ENCODE data around the gene RUBCNL. TPM values are rescaled to one million over a fixed set of nuclear protein-coding genes. Genes with fewer than 3 reads are reported as not detected.
"Not testable (repeated sequence)": the region's sequence is repeated elsewhere in the genome, so short reads cannot be mapped to it uniquely, and the experiment has no call there.

The RUBCNL gene
- total and polyA plus RNA-seq, 2 donors (not counting 3 experiments of a cell fraction or from before 2014, with no cell fraction given) = not detected

GRCh38 chr13:46374710-46375109 lies 12.3 kb downstream of the RUBCNL start:
- no TSS peak for BruUV-seq (replicated peaks)
- Histone ChIP-seq H3K4me2 (ENCODE audit: insufficient read depth, low read length) (no peak overlapping the region), H3K9me1 (replicated peaks; ENCODE audit: control insufficient read depth, extremely low read depth, insufficient read depth, low read length) (no peaks in the 10 kb centered on the region), H3K9ac (replicated peaks; ENCODE audit: extremely low read depth, insufficient read depth, low read length) (no peak overlapping the region), H3K4me1 (ENCODE audit: control insufficient read depth, extremely low read depth, insufficient read depth, low read length) (no peaks in the 10 kb centered on the region), H3K4me3 (replicated peaks in 1 of 3; ENCODE audit: insufficient read depth in 1 of 3, low read depth in 1 of 3, low read length in 3 of 3) (no peak overlapping the region), H2AFZ (ENCODE audit: low read depth, low read length) (no peak overlapping the region), H4K20me1 (replicated peaks; ENCODE audit: control insufficient read depth, extremely low read depth, insufficient read depth, low read length) (no peaks in the 10 kb centered on the region), H3K27ac (ENCODE audit: insufficient read depth, low read depth, low read length) (no peak overlapping the region), H3K9me3 (replicated peaks; ENCODE audit: control insufficient read depth, insufficient read depth, low read length) (no peaks in the 10 kb centered on the region), H3K27me3 (ENCODE audit: control insufficient read depth in 2 of 2, insufficient read depth in 2 of 2, low read length in 2 of 2) (peaks cover 0 to 7% of the 10 kb centered on the region in 2 experiments), H3K36me3 (ENCODE audit: control insufficient read depth in 2 of 2, extremely low read depth in 1 of 2, insufficient read depth in 2 of 2, low read length in 2 of 2) (no peaks in the 10 kb centered on the region), H3K79me2 (ENCODE audit: control insufficient read depth, insufficient read depth, low read length) (no peaks in the 10 kb centered on the region)
- DNase-seq (ENCODE audit: low read depth, low spot score) (no peak), FAIRE-seq (no peak)
- TF ChIP-seq POLR2A (IDR thresholded peaks at IDR 0.05; ENCODE audit: low read depth, low read length) (no peak), JUN (IDR thresholded peaks at IDR 0.05; ENCODE audit: borderline replicate concordance, insufficient read depth, insufficient read length, low read depth) (no peak), GATA2 (IDR thresholded peaks at IDR 0.05; ENCODE audit: insufficient read depth, insufficient read length, low read depth, low read length) (no peak), FOS (IDR thresholded peaks at IDR 0.05; ENCODE audit: borderline replicate concordance, insufficient read depth, low read length) (no peak)
- CTCF ChIA-PET = no interaction called here
- intact Hi-C loops (cut with micrococcal nuclease) (no loop called here), dilution Hi-C loops (cut with MboI; ENCODE audit: extremely low pct_ligation_motif_present, low sequenced_read_pairs) (no loop called here)
- POLR2A ChIA-PET = no interaction called here

- POLR2A ChIA-PET = no interaction called here
- H3K9me1 ChIP-seq (replicated peaks; ENCODE audit: control insufficient read depth, extremely low read depth, insufficient read depth, low read length) = no peaks in the 10 kb centered on the region
- no peak overlapping the region for H2AFZ ChIP-seq (ENCODE audit: low read depth, low read length)
- TF ChIP-seq POLR2AphosphoS5 (IDR thresholded peaks at IDR 0.05; ENCODE audit: insufficient read depth, low read depth, low read length) (no peak), JUN (IDR thresholded peaks at IDR 0.05; ENCODE audit: borderline replicate concordance, insufficient read depth, insufficient read length, low read depth) (no peak), EZH2 (IDR thresholded peaks at IDR 0.05; ENCODE audit: borderline replicate concordance, low read depth, low read length, severe bottlenecking) (no peak), MYC (IDR thresholded peaks at IDR 0.05; ENCODE audit: low read depth, low read length) (no peak), GATA2 (IDR thresholded peaks at IDR 0.05; ENCODE audit: insufficient read depth, insufficient read length, low read depth, low read length) (no peak)
- no peaks in the 10 kb centered on the region for H3K79me2 ChIP-seq (ENCODE audit: control insufficient read depth, insufficient read depth, low read length)
- no peaks in the 10 kb centered on the region for H4K20me1 ChIP-seq (replicated peaks; ENCODE audit: control insufficient read depth, extremely low read depth, insufficient read depth, low read length)
- peaks cover 3 to 13% of the 10 kb centered on the region in 2 experiments for H3K27me3 ChIP-seq (ENCODE audit: control insufficient read depth in 2 of 2, insufficient read depth in 2 of 2, low read length in 2 of 2)
- DNase-seq (ENCODE audit: low read depth, low spot score) (no peak), FAIRE-seq (no peak)
- H3K4me1 ChIP-seq (ENCODE audit: control insufficient read depth, extremely low read depth, insufficient read depth, low read length) = no peaks in the 10 kb centered on the region
- dilution Hi-C loops (cut with MboI; ENCODE audit: extremely low pct_ligation_motif_present, low sequenced_read_pairs) = no loop called here
- H3K4me2 ChIP-seq (ENCODE audit: insufficient read depth, low read length) = no peak overlapping the region
- H3K9ac ChIP-seq (replicated peaks; ENCODE audit: extremely low read depth, insufficient read depth, low read length) = no peak overlapping the region
- BruUV-seq (replicated peaks) = no TSS peak
- CTCF ChIA-PET = no interaction called here
- no peaks in the 10 kb centered on the region for H3K9me3 ChIP-seq (replicated peaks; ENCODE audit: control insufficient read depth, insufficient read depth, low read length)
- intact Hi-C loops (cut with micrococcal nuclease) = no loop called here
- no peak overlapping the region for H3K27ac ChIP-seq (ENCODE audit: insufficient read depth, low read depth, low read length)
- H3K36me3 ChIP-seq (ENCODE audit: control insufficient read depth in 2 of 2, extremely low read depth in 1 of 2, insufficient read depth in 2 of 2, low read length in 2 of 2) = no peaks in the 10 kb centered on the region
- H3K4me3 ChIP-seq (replicated peaks in 1 of 3; ENCODE audit: insufficient read depth in 1 of 3, low read depth in 1 of 3, low read length in 3 of 3) = no peak overlapping the region
These were observed 13.4 kb downstream of the RUBCNL start for GRCh38 chr13:46373623-46374022.

- H3K9me1 ChIP-seq (replicated peaks; ENCODE audit: control insufficient read depth, extremely low read depth, insufficient read depth, low read length); H3K9me3 ChIP-seq (replicated peaks; ENCODE audit: control insufficient read depth, insufficient read depth, low read length); intact Hi-C loops (cut with micrococcal nuclease); H3K4me2 ChIP-seq (ENCODE audit: insufficient read depth, low read length); H2AFZ ChIP-seq (ENCODE audit: low read depth, low read length); H3K79me2 ChIP-seq (ENCODE audit: control insufficient read depth, insufficient read depth, low read length); BruUV-seq (replicated peaks); DNase-seq (ENCODE audit: low read depth, low spot score); H3K4me3 ChIP-seq (replicated peaks in 1 of 3; ENCODE audit: insufficient read depth in 1 of 3, low read depth in 1 of 3, low read length in 3 of 3); dilution Hi-C loops (cut with MboI; ENCODE audit: extremely low pct_ligation_motif_present, low sequenced_read_pairs); H3K9ac ChIP-seq (replicated peaks; ENCODE audit: extremely low read depth, insufficient read depth, low read length); POLR2A ChIA-PET; H3K36me3 ChIP-seq (ENCODE audit: control insufficient read depth in 2 of 2, extremely low read depth in 1 of 2, insufficient read depth in 2 of 2, low read length in 2 of 2); FAIRE-seq; H3K4me1 ChIP-seq (ENCODE audit: control insufficient read depth, extremely low read depth, insufficient read depth, low read length); H4K20me1 ChIP-seq (replicated peaks; ENCODE audit: control insufficient read depth, extremely low read depth, insufficient read depth, low read length); CTCF ChIA-PET; H3K27ac ChIP-seq (ENCODE audit: insufficient read depth, low read depth, low read length): not testable (repeated sequence)
- H3K27me3 ChIP-seq (ENCODE audit: control insufficient read depth in 2 of 2, insufficient read depth in 2 of 2, low read length in 2 of 2) = peaks cover 3 to 13% of the 10 kb centered on the region in 2 experiments
These were observed 14.1 kb downstream of the RUBCNL start for GRCh38 chr13:46372938-46373337.
